HG03571 (cell line): ENCODE data around the gene PTPRD.

Source experiments
- ATAC-seq: cut with Tn5 transposase; IDR thresholded peaks from one replicate; pipeline ENCODE4 v1.9.1; 2021; ENCODE audit not compliant: unreplicated experiment

Gene PTPRD

DNA sequence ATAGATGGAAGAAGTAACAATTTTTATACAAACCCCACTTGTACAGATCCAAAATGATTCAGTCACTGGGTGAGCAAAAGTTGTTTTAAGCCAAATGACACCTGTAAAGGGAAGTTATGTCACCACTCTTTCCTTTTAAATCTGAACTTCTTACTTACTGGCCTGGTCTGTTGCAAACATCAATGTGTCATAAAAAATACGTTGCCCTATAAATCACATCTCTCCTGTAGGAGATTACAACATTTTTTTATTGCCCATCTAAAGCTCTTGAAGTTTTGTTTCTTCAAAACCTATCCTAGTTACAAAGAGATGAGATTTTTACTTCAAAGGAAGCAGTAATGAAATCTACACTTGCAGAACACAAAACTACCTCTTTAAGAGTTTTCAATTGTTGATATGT, 1725.4 kb downstream of the PTPRD start:
- ATAC-seq: no peak

DNA sequence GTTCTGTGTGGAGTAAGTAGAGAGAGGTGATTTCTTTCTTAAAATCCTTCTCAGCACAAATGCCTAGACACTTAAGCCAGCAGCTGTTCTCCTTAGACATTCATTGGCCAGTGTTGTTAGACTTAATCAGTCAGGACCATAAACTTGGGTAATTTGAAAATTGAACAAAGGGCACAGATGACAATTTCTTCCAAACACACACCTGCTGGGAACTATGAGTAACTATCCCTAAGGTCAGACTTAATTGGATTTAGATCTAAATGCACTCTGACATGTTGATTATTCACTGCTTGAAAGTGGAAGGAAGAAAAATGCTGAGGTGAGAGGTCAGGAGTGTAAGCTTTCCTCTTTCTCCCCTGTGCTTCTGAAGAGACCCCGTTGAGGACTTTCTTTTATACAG, 1729.5 kb downstream of the PTPRD start:
- no peak for ATAC-seq

DNA sequence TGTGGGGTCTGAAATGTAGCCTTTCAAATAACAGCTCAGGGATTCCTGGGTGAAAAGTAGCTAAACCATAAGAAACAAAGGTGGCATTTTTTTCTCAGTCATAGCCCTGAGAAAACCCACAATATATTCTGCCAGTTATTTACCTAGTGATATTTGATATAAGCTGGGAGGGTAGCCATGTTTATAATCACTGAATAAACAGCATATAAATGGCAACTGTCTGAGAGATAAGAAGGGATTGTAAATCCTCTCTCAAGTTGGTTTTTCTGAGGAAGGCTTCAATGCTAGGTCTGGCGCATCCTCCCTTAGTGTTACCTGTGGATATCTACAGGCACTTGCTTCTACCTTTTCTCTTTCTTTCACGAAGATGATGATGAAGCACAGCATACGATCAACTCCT, 1732.7 kb downstream of the PTPRD start:
- ATAC-seq: no peak

DNA sequence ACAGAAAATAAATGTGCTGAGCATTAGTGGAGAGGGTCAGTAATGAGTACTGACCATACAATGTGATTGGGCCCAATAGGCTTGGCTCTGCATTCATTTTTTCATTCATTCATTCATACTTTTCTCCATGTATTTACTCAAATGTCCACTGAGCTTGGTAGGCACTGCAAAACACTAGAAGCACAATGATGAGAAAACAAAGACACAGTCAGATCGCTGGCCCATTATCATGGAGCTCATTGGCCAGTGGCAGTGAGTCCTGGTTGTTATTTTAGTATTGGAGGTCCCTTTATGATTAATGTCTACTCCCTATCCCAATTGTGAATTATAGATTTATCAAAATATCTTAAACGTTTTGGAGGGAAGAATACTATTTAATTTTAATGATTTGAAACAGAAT, 1733.5 kb downstream of the PTPRD start:
- no peak for ATAC-seq

DNA sequence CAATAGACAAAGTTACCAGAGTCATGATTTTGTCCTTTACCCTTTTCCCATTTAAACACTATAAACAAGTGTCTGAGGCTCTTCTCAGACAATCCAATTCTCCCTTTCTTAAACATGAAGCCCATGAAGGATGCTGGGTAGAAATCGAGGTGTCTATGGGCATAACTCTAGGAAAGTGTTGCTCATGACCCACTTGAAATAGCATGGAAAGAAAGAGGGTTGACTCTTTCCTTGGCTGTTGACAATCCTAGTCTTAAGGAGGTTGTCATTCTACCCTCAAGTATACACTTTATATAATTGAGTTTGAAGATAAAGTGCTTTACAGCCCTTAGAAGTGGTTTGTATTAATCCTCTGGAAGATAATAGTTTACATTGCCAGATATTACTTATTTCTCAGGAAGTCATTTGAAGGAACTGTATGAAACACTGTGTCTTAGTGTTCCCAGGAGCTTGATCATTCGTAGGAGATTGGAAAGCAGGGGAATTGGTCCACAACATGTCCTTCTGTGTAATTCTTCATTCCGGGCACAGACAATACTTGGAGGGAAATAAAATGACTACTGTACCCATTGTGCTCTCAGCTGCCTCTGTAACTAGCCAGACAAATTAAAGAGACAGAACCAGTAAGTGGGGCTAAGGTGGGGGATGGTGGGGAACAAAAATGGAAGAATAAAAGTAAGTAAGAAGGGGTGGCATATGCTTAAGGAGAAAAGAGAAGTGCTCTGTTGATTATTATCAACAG, 1734.9 kb downstream of the PTPRD start:
- ATAC-seq: no peak

DNA sequence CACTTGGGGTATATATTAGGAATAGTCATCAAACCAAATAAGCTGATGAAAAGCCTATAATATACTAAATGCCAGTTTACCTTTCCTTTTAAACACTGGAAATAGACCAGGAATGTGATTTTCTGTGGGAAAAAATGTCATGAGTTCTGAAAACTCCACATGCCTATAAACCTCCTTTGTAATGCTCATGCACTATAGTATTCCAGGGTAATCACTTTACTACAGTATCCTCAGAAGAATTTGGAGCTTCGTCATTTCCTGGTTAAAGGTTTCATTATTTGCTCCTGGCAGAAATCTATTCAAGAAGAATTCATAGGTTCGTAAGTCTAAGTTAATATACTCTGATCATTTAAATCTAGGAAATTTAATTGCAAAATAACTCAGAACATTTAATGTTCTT, 1736.5 kb downstream of the PTPRD start:
- no peak for ATAC-seq

DNA sequence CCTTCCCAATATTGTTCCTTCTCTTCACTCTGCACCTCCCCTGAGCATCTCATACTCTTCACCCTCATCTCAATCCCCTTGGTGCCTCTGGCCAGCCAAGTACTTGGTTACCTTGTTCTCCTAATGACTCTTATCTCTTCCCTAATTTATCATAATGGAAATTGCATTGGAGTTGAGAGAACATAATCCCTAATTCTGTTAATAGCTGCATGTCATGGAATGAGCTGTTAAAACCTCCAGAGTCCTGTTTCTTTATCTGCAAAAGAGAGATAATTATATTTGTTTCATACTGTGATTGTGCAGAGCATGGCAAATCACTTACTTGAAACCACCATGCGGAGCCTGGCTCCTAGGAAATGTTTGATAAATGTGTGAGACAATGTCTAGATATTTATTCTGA, 1738.3 kb downstream of the PTPRD start:
- no peak for ATAC-seq

DNA sequence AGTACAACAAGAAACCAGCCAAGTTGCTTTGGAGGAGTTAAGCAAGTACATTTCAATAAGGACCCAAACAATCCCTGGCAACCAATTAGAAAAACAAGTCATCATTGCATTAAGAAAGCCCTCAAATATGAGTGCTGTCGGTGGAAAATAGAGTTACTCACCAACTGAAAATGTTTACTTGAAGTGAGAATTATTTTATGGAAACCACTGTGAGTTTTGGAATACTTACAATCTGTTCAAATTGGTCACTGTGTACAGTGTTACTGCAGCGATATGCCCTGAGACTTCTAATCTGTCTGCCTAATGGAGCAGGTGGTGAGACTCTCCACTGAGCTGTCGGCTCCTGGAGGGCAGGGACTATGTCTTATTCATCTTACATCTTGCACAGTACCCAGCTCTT, 1740.0 kb downstream of the PTPRD start:
- ATAC-seq: no peak

DNA sequence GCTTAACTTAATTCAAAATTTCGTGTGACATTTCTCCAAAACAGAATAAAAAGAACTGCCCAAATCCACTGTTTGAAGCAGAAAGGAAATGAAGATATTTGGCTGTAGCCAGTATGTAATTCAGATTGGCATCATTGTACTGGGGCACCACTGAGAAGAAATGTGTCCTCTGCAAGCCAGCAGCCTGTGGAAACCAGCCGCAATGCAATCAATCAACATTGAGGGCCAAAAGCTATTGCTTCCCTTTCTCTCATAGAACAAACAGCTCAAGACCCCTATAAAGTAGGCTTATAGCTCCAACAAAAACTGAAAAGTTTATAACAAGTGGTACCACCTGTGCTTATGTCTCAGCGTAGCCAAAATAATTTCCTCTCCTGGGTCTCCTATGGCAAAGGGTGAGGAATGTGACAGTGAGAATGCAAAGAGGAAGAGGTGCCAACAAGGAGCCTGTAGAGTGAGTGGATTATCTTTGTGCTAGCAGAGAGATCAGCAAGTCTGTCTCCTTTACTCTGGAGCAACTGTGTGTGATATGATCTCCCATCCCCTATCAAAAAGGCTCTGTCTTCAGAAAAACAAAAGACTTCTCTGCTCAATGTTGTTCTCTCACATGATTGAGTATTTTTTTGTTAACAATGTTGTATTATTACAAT, 1740.9 kb downstream of the PTPRD start:
- no peak for ATAC-seq

DNA sequence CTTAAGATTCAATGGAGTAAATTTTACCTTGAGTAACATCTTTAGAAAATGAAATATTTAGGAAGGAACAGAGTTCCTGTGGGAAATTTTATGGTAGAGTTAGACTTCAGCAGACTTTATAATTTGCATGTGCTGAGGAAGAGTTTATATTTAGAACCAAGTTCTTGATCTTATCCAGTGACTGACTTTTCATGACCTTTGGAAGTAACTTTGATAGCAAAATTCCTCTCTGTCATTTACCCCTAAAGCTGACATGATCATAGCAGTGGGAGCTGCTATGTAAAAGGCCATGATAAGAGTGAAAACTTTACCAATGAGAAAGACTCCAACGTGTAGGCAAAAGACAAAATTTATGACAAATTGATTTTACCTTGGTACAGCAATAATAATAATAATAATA, 1741.4 kb downstream of the PTPRD start:
- ATAC-seq: no peak

DNA sequence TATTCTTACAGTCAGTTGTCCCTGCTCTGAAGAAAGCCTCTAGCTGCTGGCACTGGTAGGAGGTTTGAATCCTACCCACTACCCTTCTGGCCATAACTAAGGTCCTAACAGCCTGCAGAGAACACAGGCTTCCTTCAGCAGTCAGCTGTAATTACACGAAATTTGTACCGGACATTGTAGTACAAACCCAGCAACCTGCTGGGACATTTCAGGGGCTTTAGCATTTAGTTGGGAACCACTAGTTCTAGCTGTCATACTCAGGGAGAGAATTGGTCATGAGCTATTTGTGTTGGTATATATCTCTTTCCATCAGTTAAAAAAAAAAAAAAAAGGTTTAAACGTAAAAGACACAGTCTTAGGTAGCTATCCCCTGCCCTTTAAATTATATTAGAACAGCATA, 1743.0 kb downstream of the PTPRD start:
- no peak for ATAC-seq

DNA sequence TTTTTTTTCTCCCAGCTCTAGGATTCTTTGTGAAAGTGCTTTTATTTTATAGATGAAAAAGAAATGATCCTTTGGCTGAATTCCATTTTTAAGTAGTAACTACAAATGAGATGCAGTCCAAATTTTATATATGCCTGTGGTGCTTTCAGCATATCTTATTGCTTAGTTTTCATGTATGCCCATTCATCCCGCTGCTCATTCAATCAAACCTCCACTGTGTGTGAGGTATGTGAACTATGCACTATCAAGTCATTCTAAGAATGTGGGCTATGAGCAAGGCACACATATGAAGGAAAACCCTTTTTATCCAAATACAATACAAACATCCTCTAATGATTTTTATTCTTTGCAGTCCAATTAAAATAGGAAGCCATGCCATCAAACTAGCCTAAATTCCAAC, 1744.2 kb downstream of the PTPRD start:
- ATAC-seq: no peak

DNA sequence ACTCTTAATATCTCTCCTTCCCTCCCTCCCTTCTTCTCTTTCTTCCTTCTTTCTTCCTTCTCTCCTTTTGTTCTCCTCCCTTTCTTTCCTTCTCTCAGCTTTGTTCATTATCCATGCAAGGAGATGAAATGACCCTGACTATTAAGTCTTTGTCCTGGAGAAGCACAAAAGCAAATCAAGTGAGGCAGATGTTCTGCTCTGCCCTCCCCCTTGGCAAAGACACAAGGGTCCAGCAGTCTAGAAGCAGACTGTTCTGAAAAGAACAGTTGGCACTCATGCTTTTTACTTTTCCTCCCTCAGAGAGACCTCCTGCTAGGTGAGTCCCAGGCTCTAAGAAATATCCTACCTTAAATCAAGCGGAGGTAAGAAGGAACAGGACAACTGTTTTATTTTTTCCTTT, 1745.7 kb downstream of the PTPRD start:
- no peak for ATAC-seq

DNA sequence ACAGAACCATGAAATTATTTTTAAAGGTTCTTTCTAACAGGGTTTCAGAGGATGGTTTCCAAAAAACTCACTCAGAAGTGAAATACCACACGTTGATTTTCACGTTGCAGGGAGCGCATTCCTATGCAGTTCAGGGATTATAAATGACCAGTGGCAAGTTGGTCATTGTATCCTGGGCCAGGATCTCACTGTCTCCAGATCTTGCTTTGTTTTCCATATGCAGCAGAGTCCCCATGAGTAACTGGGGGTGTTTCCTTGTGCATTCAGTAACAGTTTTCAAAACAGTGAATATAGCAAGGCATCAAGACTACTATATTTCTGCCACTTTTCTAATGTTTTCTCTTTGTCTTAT, 1748.3 kb downstream of the PTPRD start:
- no peak for ATAC-seq

DNA sequence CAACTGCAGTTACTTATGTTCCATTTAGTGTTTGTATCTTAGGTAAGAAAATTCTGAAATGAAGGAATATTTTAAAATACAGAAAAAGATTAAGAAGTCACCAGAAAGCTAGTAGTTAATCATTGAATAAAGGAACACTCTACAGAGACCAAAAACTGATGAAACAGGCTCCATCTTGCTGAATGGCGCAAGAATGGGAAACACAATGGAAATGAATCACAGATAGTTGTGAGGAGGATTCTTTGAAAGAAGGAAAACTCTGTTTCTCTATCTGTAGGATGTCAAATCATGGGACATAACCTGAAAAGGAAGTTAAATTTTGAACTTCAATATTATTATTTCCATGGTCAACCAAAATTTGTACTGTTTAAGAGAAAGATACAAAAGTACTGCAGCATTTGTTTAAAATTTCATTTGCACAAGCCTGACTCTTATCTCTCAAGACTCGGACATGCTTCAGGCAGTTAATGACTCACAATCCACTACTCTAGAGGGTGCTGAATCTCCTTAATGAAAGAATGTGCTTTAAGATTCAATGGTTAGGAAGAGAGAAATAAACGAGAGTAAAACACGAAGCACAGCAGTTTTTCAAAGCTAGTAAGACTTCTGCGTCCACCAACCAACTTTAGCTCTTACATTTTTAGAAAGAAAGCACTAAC, 1748.8 kb downstream of the PTPRD start:
- ATAC-seq: no peak

DNA sequence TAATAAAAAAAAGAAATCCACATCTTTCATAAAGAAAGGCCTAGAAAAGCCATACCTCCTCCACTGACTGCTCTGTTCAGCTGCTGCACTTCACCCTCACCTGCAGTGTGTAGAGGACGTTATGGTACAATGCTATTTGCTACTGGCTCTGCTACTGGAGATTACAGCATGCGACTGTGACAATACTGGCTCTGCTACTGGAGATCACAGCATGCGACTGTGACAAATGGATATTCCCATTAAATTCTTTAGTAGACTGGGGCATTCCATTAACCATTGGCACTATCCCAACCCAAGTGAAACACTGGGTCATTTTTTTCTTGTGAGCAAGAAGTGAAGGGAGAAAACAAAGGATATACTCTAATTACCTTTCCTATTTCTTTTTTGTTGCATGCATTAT, 1749.7 kb downstream of the PTPRD start:
- ATAC-seq: no peak

DNA sequence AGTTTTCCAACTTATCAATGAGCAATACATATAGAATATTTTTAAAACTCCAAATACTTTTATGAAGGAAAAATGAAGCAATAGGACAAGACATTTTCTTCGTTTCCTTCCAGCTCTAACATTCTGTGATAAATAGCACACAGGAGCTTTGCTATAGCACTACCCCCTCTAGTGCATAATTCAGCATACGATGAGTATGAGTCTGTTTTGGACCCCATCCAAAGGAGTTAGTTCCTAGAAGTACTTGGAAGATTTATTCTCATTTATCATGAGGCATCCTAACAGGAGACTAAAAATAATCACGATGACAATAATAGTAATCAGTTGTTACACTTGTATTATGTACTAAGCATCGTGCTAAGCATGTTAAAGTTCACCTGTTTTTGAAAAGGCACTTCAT, 1751.9 kb downstream of the PTPRD start:
- no peak for ATAC-seq

DNA sequence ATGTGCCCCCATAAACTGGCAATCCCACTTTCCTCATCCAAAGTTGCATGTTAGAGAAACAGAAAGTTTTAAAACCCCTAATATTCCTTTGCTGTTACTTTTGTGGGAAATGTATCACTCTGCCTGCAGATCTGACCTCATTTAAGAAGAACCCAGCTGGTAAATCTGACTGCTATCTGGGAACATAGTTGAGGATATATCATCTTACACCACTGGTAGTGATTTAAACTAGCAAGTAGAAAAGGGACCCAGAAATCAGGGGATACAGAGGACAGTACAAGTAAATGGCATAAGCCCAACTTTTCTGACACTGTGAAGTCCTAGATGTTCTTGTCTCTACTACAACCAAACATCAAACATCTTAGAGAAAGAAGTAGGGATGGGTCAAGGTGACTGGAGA, 1752.7 kb downstream of the PTPRD start:
- ATAC-seq: no peak

DNA sequence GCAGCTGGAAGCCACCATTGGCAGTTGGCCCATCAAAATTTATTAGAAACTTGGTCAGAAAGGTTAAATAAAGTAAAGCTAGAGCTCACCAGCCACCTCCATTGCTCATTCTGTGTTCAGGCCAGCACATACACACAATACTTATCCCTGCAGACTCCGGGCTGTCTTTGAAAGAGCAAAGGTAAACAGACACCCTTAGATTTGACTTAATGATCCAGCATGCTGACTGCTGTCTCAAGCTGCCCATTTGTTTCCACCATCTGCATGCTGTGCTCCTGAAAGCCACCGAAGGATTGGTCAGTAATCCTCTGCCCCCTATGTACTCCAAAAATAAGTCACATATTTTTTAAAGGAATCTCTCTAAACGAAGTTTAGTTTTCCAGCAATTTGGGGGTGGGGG, 1753.4 kb downstream of the PTPRD start:
- no peak for ATAC-seq

DNA sequence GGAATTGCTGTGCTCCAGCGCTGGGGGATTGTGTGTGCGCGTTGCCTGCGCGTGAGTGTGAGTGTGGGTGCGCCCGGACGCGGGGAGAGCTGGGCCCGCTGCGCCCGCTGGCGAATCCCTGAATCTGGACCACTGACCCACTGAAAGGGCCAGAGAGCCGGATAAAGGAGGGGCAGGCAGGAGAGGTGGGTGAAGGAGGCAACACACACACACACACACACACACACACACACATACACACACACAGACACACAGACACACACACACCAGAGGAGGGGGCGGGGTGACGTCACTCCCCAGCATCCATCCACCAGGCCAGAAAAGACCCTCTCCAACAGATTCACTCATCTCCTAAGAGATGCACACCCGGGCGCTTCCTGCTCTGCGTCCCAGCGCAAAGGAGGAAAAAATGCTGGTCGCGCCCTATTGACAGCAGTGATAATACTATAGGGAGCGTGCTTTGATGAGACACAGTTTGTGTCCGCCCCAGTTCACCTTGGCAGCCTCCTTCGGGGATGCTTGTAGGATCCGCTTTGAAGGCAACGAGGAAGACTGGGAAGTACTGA, 1754.1 kb downstream of the PTPRD start:
- no peak for ATAC-seq

DNA sequence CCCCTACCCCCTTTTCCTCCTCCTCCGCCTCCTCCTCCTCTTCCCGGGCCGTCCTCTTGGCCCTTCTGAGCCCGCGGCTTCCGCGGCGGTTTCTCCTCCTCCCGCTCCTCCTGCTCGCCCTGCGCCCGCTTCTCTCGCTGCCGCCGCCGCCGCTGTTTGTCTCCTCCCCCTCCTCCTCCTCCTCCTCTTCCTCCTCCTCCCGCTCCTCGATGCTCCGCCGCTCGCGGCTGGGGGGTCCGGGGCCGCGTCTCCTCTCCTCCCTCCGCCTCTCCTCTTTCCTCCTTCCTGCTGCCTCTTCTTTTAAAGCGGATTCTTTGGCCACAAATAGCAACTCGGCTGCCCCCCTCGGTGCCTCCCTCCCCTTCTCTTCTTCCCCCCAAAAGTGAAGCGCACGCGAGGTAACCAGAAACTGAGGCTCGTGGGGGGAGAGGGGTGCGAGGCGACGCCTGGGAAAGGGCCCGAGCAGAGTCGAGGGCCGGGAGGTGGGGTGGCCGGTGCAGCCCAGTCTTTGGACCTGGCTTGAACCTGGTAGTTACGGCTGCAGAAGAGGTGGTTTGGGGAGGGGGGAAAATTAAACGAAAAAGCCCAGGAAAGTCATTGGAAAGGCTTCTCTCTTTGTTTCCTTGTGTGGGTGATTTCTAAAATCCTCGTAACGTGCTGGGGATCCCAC, 1754.7 kb downstream of the PTPRD start:
- ATAC-seq: no peak
